HCT116 (cell line): ENCODE results near the gene PTX4.

ENCODE experiments used
- CBX3 ChIP-seq: IDR thresholded peaks from 2 replicates; pipeline ENCODE4 v1.6.1; 2012; ENCODE audit warnings: low read depth
- EZH2 ChIP-seq: fragments of 200-600 bp; sonication (generic); IDR thresholded peaks from 2 replicates; pipeline ENCODE4 v1.6.1; 2017; ENCODE audit warnings: antibody characterized with exemption, mixed run types
- EZH2phosphoT487 ChIP-seq: fragments of 200-600 bp; IDR thresholded peaks from 2 replicates; pipeline ENCODE4 v1.6.1; 2018; ENCODE audit warnings: antibody characterized with exemption, borderline replicate concordance
- JUND ChIP-seq: IDR thresholded peaks from 2 replicates; pipeline ENCODE4 v1.6.1; 2012
- MAX ChIP-seq: IDR thresholded peaks from 2 replicates; pipeline ENCODE4 v1.6.1; 2012
- POLR2A ChIP-seq: IDR thresholded peaks from 2 replicates; pipeline ENCODE4 v1.7.0; 2011; ENCODE audit warnings: borderline replicate concordance; ENCODE audit not compliant: insufficient read depth, insufficient read length; ENCODE audit errors: extremely low read depth
- POLR2AphosphoS5 ChIP-seq: IDR thresholded peaks from 2 replicates; pipeline ENCODE4 v1.6.1; 2011; ENCODE audit warnings: mild to moderate bottlenecking, low read depth, low read length, moderate library complexity
- RAD21 ChIP-seq: IDR thresholded peaks from 2 replicates; pipeline ENCODE4 v1.6.1; 2012; ENCODE audit warnings: low read depth, mild to moderate bottlenecking
- SIN3A ChIP-seq: IDR thresholded peaks from 2 replicates; pipeline ENCODE4 v1.6.1; 2012; ENCODE audit warnings: low read depth
- SP1 ChIP-seq: IDR thresholded peaks from 2 replicates; pipeline ENCODE4 v1.6.1; 2012; ENCODE audit warnings: low read depth
- TF ChIP-seq, protein P1 (sequence below), 3 experiments: fragments of 200-600 bp in 1 of 3; sonication (generic) in 1 of 3; IDR thresholded peaks in 2 of 3; conservative IDR thresholded peaks in 1 of 3; 2 replicates each; pipeline ENCODE4 v1.5.1; 2012 to 2017; ENCODE audit warnings: low read depth in 2 of 3, low read length in 2 of 3, antibody characterized with exemption in 1 of 3, borderline replicate concordance in 1 of 3, control low read depth in 1 of 3, mild to moderate bottlenecking in 1 of 3, mixed read lengths in 1 of 3, mixed run types in 1 of 3, moderate library complexity in 1 of 3; ENCODE audit not compliant: insufficient read depth in 1 of 3
- TF ChIP-seq, protein P2 (sequence below): IDR thresholded peaks from 2 replicates; pipeline ENCODE4 v1.6.1; 2011; ENCODE audit warnings: mild to moderate bottlenecking, low read length, moderate library complexity; ENCODE audit not compliant: insufficient replicate concordance; ENCODE audit errors: extremely low read depth
- TF ChIP-seq, protein P3 (sequence below): IDR thresholded peaks from 2 replicates; pipeline ENCODE4 v1.6.1; 2012; ENCODE audit warnings: low read depth

- no peak for TF ChIP-seq CBX3
- no peak for TF ChIP-seq MAX
- TF ChIP-seq, protein P1, sequence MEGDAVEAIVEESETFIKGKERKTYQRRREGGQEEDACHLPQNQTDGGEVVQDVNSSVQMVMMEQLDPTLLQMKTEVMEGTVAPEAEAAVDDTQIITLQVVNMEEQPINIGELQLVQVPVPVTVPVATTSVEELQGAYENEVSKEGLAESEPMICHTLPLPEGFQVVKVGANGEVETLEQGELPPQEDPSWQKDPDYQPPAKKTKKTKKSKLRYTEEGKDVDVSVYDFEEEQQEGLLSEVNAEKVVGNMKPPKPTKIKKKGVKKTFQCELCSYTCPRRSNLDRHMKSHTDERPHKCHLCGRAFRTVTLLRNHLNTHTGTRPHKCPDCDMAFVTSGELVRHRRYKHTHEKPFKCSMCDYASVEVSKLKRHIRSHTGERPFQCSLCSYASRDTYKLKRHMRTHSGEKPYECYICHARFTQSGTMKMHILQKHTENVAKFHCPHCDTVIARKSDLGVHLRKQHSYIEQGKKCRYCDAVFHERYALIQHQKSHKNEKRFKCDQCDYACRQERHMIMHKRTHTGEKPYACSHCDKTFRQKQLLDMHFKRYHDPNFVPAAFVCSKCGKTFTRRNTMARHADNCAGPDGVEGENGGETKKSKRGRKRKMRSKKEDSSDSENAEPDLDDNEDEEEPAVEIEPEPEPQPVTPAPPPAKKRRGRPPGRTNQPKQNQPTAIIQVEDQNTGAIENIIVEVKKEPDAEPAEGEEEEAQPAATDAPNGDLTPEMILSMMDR (IDR thresholded peaks at IDR 0.05 in 2 of 3, conservative IDR thresholded peaks at IDR 0.05 in 1 of 3; ENCODE audit: borderline replicate concordance in 1 of 3, insufficient read depth in 1 of 3, low read depth in 2 of 3, low read length in 2 of 3) = no peak
- no peak for TF ChIP-seq SIN3A
- TF ChIP-seq, protein P2, sequence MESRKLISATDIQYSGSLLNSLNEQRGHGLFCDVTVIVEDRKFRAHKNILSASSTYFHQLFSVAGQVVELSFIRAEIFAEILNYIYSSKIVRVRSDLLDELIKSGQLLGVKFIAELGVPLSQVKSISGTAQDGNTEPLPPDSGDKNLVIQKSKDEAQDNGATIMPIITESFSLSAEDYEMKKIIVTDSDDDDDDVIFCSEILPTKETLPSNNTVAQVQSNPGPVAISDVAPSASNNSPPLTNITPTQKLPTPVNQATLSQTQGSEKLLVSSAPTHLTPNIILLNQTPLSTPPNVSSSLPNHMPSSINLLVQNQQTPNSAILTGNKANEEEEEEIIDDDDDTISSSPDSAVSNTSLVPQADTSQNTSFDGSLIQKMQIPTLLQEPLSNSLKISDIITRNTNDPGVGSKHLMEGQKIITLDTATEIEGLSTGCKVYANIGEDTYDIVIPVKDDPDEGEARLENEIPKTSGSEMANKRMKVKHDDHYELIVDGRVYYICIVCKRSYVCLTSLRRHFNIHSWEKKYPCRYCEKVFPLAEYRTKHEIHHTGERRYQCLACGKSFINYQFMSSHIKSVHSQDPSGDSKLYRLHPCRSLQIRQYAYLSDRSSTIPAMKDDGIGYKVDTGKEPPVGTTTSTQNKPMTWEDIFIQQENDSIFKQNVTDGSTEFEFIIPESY = no peak
- no peak for TF ChIP-seq EZH2phosphoT487
- no peak for TF ChIP-seq EZH2
- TF ChIP-seq, protein P3, sequence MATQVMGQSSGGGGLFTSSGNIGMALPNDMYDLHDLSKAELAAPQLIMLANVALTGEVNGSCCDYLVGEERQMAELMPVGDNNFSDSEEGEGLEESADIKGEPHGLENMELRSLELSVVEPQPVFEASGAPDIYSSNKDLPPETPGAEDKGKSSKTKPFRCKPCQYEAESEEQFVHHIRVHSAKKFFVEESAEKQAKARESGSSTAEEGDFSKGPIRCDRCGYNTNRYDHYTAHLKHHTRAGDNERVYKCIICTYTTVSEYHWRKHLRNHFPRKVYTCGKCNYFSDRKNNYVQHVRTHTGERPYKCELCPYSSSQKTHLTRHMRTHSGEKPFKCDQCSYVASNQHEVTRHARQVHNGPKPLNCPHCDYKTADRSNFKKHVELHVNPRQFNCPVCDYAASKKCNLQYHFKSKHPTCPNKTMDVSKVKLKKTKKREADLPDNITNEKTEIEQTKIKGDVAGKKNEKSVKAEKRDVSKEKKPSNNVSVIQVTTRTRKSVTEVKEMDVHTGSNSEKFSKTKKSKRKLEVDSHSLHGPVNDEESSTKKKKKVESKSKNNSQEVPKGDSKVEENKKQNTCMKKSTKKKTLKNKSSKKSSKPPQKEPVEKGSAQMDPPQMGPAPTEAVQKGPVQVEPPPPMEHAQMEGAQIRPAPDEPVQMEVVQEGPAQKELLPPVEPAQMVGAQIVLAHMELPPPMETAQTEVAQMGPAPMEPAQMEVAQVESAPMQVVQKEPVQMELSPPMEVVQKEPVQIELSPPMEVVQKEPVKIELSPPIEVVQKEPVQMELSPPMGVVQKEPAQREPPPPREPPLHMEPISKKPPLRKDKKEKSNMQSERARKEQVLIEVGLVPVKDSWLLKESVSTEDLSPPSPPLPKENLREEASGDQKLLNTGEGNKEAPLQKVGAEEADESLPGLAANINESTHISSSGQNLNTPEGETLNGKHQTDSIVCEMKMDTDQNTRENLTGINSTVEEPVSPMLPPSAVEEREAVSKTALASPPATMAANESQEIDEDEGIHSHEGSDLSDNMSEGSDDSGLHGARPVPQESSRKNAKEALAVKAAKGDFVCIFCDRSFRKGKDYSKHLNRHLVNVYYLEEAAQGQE = no peak
- no peak for TF ChIP-seq JUND
- TF ChIP-seq POLR2A = no peak
- TF ChIP-seq POLR2AphosphoS5 = no peak
- no peak for TF ChIP-seq RAD21
- no peak for TF ChIP-seq SP1
These were observed 31.7 kb upstream of the PTX4 start for GRCh38 chr16:1520461-1520860.
